ENCODE data around the gene LMAN1L.

- TF ChIP-seq JUN (CRISPR knock-in tag; IDR thresholded peaks at IDR 0.05) = no peak
- no peak for TF ChIP-seq ATF6 (CRISPR knock-in tag; IDR thresholded peaks at IDR 0.05)
- no peak for TF ChIP-seq TP53 (CRISPR knock-in tag; IDR thresholded peaks at IDR 0.05)
- no peak for TF ChIP-seq SP1 (CRISPR knock-in tag; conservative IDR thresholded peaks at IDR 0.05)
- TF ChIP-seq CTCF (IDR thresholded peaks at IDR 0.05) = no peak
- no peak for TF ChIP-seq ZNF423 (CRISPR knock-in tag; IDR thresholded peaks at IDR 0.05)
- no peak for TF ChIP-seq FOXK1 (CRISPR knock-in tag; IDR thresholded peaks at IDR 0.05)
- TF ChIP-seq ZNF671 (CRISPR knock-in tag; IDR thresholded peaks at IDR 0.05) = no peak
- TF ChIP-seq, protein P1, sequence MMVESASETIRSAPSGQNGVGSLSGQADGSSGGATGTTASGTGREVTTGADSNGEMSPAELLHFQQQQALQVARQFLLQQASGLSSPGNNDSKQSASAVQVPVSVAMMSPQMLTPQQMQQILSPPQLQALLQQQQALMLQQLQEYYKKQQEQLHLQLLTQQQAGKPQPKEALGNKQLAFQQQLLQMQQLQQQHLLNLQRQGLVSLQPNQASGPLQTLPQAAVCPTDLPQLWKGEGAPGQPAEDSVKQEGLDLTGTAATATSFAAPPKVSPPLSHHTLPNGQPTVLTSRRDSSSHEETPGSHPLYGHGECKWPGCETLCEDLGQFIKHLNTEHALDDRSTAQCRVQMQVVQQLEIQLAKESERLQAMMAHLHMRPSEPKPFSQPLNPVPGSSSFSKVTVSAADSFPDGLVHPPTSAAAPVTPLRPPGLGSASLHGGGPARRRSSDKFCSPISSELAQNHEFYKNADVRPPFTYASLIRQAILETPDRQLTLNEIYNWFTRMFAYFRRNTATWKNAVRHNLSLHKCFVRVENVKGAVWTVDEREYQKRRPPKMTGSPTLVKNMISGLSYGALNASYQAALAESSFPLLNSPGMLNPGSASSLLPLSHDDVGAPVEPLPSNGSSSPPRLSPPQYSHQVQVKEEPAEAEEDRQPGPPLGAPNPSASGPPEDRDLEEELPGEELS (CRISPR knock-in tag; IDR thresholded peaks at IDR 0.05) = no peak
Observed at GRCh38 chr15:74785194-74786032, 27.2 kb upstream of the LMAN1L start.
